HG03442 (cell line): Measurements from ENCODE around the gene TMEM242.
A peak's percentile ranks its signal among the peaks of the same experiment; 100 is the strongest.
"Not testable (repeated sequence)": the region's sequence is repeated elsewhere in the genome, so short reads cannot be mapped to it uniquely, and the experiment has no call there.

Source experiments
- ATAC-seq: cut with Tn5 transposase; IDR thresholded peaks from one replicate; pipeline ENCODE4 v1.9.1; 2021; ENCODE audit warnings: mild to moderate bottlenecking, moderate library complexity; ENCODE audit not compliant: unreplicated experiment

The TMEM242 gene

DNA sequence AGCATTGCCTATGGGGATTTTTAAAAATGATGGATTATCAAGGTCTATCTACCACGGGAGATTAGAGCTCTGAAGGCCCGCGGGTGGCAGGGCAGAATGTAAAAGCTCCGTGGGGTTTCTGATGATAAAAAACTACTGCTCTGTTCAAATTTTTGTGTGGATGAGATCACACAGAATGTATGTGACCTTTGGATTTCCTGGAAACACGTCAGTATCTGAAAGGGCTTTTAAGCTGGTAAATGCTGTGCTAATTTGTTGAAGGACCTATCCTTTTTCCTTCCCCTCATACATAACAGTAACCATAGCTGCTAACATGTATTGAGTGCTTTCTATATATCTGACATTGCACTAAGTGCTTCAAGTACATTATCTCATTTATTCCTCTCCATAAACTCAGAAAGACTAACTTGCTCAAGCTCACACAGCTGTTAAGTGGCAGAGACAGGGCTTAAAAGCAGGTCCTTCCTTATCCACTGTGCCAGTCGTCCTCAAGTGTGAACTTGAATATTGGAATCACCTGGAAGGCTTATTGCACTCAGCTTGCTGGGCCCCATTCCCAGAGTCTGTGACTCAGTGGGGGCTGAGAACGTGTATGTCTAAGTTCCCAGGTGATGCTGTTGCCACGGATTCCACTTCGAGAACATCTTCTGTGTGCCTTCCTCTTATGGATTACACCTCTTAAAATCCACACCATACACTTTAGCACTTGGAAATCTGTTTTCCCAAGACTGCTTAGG lies 1.9 kb upstream of the TMEM242 start:
- no peak for ATAC-seq

GRCh38 chr6:157323966-157324300 lies 614 bp upstream of the TMEM242 start:
- peak; percentile 22 for ATAC-seq

GRCh38 chr6:157322792-157323254 lies 496 bp downstream of the TMEM242 start:
- no peak for ATAC-seq

- no peak for ATAC-seq
Observed at GRCh38 chr6:157316871-157317814, 6.2 kb downstream of the TMEM242 start.

- ATAC-seq = peak; percentile 81
Observed at GRCh38 chr6:157314705-157315321, 8.5 kb downstream of the TMEM242 start.

DNA sequence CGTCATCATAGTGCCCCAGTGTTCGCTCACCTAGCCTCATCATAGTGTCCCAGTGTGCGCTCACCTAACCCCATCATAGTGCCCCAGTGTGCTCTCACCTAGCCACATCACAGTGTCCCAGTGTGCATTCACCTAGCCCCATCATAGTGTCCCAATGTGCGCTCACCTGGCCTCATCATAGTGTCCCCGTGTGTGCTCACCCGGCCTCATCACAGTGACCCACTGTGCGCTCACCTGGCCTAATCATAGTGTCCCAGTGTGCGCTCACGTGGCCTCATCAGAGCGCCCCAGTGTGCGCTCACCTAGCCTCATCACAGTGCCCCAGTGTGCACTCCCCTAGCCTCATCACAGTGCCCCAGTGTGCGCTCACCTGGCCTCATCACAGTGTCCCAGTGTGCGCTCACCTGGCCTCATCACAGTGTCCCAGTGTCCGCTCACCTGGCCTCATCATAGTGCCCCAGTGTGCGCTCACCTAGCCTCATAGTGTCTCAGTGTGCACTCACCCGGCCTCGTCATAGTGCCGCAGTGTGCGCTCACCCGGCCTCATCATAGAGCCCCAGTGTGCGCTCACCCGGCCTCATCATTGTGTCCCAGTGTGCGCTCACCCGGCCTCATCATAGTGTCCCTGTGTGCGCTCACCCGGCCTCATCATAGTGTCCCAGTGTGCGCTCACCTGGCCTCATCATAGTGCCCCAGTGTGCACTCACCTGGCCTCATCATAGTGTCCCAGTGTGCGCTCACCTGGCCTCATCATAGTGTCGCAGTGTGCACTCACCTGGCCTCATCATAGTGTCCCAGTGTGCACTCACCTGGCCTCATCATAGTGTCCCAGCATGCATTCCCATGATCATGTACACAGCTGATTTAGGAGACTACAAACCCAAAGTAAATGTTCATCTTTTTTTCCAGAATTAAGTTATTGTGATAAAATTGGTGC lies 9.5 kb downstream of the TMEM242 start:
- no peak for ATAC-seq

- no peak for ATAC-seq
Observed at GRCh38 chr6:157312757-157313156, 10.6 kb downstream of the TMEM242 start.

DNA sequence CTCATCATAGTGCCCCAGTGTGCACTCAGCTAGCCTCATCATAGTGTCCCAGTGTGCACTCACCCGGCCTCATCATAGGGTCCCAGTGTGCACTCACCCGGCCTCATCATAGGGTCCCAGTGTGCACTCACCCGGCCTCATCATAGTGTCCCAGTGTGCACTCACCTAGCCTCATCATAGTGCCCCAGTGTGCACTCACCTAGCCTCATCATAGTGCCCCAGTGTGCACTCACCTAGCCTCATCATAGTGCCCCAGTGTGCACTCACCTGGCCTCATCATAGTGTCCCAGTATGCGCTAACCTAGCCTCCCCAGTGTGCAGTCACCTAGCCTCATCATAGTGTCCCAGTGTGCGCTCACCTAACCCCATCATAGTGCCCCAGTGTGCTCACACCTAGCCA lies 12.6 kb downstream of the TMEM242 start:
- ATAC-seq = not testable (repeated sequence)

DNA sequence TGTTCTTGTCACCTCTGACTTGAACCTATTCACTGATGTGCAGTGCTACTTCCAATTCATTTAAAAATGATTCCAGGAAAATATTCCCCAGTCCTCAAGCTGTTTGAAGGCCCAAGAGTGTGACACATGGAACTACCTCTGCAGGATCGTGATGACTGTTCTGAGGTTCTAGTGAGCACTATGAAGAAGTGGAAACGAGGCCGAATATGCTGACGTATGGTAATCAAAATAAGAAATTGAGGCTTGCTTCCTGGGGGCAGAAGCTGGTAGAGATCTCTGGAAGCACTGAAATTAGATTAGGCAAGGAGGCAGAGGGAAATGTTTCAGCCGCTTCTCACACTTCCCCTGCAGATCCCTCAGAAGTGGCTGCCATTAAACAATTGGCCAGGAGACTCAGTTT lies 15.7 kb downstream of the TMEM242 start:
- no peak for ATAC-seq

GRCh38 chr6:157305670-157306653 lies 17.4 kb downstream of the TMEM242 start:
- no peak for ATAC-seq

GRCh38 chr6:157304899-157305663 lies 18.2 kb downstream of the TMEM242 start:
- no peak for ATAC-seq

DNA sequence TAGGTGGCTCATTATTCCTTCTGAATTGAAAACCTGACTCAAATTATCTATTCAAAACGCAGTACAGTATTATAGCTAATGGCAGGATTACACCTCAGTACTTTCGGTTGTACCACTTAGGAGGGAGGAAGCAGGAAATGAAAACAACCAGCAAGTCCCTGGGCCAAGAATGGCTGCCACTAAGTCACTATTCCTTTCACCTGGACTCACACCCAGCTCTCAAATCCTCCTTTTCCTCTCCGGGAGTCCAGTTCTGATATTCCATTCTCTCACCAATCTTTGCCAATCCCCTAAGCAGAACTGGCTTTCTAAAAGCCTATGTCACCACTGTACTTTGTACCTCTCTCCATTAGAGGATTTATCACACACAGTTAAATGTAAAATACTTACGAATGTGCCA lies 20.6 kb downstream of the TMEM242 start:
- no peak for ATAC-seq

DNA sequence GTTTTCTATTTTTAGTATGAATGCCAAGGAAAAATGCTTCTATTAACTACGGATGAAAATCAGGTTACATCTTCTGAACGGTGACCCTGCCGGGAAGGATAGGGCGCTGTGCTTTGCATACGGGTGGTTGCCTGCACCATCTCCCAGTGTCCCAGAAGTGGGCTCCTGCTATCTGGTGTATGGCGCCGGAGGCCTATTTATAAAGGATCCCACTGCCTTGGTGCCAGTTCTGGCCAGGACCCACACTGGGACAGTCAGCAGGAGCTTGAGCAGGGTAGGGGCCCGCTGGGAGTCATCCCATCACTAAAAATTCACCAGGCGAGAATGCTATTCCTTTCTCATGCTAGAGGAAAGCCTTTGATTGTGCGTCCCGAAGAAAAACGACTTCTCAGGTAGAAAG lies 22.9 kb downstream of the TMEM242 start:
- no peak for ATAC-seq

- no peak for ATAC-seq
Observed at GRCh38 chr6:157300006-157300405, 23.3 kb downstream of the TMEM242 start.

GRCh38 chr6:157298216-157298724 lies 25.0 kb downstream of the TMEM242 start:
- no peak for ATAC-seq

DNA sequence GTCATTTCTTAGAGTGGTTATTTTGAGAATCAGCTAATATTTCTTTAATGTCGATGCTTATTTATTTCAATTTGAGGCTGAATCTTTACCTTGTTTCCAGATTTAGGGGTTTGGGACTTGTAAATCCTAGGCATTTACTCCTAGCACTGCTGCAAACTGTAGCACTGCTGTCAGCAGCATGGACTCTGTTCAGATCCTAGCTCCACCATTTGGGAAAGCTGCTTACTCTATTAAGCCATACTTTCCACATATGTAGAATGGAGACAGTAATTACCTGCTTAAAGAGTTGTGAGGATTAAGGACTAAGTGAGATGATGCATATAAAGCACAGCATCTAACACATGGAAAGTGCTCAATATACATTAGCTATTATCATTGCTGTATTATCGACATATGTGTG lies 28.7 kb downstream of the TMEM242 start:
- ATAC-seq = no peak

- no peak for ATAC-seq
Observed at GRCh38 chr6:157293780-157294179, 29.5 kb downstream of the TMEM242 start.

DNA sequence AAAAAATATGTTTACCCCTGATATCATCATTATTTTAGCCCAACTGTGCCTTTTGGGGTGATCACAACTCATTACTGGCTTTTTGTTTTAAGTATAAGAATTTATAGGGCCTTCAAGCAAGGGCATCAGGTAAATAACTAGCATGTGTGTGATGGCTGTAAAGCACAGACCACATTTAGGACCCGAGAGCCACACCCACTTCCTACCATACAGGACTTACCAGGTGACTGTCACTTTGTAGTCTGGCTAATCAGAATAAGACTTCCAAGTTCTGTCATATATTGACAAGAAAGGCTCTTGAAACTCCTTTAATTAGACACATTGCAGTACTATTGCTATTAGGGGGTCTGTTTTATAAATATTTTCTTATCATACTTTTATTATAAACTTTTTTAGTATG lies 31.1 kb downstream of the TMEM242 start:
- ATAC-seq = no peak
